C4-2B (cell line): Measurements from ENCODE around the gene LCN9.

Experiments used
- H3K27ac ChIP-seq: fragments of 450-650 bp; 2 replicates; pipeline ENCODE4 v1.5.1; 2017
- ZFX ChIP-seq: fragments of 450-650 bp; IDR thresholded peaks from 2 replicates; pipeline ENCODE4 v1.6.1; 2017
- TF ChIP-seq, protein P1 (sequence below): fragments of 450-650 bp; conservative IDR thresholded peaks from 2 replicates; pipeline ENCODE4 v1.5.1; 2017; ENCODE audit warnings: mild to moderate bottlenecking

The LCN9 gene

DNA sequence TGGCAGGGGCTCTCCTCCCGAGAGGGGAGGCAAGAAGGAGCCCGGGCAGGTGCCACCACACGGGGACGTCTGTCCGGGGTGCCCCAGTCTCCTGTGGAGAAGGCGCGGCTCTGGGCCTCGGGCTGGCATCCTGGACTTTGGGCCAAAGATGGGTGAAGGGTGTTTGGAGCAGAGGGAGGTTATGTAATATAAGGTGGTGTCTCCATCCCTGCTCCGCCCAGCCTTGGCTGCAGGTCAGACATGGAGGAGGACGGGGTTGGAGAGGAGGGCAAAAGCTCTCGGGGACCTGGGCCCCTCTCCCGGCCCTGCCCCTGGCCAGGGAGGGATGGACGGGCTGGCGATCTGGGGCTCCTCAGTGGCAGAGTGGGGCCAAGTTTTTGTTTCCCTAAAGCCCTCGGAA, 37.4 kb downstream of the LCN9 start:
- TF ChIP-seq, protein P1, sequence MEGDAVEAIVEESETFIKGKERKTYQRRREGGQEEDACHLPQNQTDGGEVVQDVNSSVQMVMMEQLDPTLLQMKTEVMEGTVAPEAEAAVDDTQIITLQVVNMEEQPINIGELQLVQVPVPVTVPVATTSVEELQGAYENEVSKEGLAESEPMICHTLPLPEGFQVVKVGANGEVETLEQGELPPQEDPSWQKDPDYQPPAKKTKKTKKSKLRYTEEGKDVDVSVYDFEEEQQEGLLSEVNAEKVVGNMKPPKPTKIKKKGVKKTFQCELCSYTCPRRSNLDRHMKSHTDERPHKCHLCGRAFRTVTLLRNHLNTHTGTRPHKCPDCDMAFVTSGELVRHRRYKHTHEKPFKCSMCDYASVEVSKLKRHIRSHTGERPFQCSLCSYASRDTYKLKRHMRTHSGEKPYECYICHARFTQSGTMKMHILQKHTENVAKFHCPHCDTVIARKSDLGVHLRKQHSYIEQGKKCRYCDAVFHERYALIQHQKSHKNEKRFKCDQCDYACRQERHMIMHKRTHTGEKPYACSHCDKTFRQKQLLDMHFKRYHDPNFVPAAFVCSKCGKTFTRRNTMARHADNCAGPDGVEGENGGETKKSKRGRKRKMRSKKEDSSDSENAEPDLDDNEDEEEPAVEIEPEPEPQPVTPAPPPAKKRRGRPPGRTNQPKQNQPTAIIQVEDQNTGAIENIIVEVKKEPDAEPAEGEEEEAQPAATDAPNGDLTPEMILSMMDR = no peak
- TF ChIP-seq ZFX = no peak
- no peak overlapping the region for H3K27ac ChIP-seq

DNA sequence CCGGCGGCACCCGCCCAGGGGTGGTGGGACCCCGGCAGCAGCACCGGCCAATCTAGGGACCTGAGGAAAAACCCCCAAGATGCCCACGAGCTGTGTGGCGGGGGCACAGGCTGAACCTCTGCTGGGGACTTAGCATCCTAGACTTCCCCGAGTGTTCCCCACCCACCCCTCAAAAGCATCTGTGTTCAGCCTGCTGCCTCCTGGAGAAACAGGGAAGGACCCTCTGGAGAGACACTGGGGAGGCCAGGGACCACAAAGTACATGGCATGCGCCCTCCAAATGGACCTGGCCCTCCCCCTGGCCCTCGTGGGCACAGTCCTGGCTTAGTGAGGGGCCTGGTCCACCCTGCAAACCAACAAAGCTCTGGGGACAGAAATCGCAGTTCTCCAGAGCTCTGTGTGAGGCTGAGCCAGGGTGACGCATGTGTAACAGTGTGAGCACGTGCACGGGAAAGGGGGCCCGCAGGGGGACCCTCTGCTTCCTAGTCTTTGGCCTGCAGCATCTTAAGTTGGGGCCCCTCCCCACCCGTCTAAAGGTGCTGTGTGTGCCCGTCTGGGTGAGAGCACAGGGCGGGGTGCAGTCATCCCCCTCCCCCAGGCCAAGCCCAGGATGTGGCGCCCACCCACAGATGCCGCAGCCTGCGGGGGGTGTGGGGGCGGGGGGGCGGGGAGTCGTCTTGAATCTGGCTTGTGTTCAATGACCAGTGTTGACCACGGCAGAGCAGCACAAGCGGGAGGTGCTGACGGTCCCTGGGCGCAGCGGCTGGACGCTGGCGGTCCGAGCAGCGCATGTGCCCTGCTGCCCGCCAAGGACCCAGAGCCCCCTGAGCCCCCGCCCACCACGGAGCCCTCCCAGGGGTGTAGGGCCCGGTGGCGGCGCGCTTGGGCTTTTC, 38.2 kb downstream of the LCN9 start:
- TF ChIP-seq, protein P1 = no peak
- TF ChIP-seq ZFX = no peak

DNA sequence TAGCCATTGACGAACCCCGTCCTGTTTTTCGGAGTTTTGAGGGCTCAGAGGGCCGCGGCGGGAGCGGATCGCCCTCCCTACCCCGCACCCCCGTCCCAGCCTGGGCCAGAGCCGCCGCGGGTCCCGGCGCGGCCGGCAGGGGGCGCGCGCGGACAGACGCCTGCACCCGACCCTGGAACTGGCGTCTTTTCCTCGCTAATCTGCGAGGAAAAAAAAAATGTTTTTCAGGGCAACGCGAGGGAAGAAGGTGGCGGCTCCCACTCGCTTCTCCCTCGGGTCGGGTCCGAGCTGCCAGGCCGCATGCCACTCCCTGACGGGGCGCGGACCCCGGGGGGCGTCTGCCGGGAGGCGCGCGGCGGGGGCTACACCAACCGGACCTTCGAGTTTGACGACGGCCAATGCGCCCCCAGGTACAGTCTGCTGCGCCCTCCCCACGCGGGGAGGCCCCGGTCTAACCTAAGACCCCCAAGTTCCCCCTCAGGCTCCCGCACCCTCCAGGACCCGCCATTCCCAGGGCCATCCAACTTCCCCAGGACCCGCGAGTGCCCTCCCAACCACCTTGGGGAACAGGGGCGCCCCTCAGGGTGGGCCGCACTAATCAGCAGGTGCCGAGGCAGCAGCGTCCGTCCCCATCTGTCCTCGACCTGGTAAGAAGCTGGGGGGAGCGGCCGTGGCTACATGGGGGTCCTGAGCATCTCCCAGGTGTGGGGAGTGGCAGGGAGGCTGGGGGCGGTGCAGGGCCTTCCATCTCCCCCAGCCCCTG, 39.0 kb downstream of the LCN9 start, which contains the start of gene KCNT1:
Gene KCNT1, plus strand, starts transcription at position 227 of the 763 bp plus-strand sequence. Its CDS starts 74 bp downstream, at position 301.
- H3K27ac ChIP-seq = no peak within 1 kb of the TSS
- TF ChIP-seq ZFX = no peak
- TF ChIP-seq, protein P1 = peak; percentile 97

More for the DNA sequence above, 38.2 kb downstream of the LCN9 start:
- H3K27ac ChIP-seq = no peak overlapping the region

- TF ChIP-seq, protein P1 = no peak
- no peak for TF ChIP-seq ZFX
- H3K27ac ChIP-seq = no peak overlapping the region
Measured at GRCh38 chr9:135703726-135704125, 40.6 kb downstream of the LCN9 start.

DNA sequence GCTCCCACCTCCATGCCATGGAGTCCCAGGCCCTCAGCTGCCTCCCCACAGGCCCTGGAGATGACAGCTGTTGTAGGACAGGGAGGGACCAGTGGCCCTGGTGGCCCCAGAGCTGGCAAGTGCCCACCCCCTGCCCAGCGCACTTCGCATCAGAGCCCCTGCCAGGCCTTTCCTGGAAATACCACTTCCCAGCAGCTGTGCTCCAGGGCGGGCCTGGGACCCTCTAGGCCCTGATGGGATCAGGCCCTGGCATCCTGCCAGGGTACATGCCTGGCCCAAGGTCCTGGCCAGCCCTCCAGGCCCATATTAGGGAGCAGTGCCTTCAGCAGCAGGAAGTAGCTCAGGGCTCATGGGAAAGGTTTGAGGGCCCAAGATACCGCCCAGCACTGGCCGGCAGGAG, 41.4 kb downstream of the LCN9 start:
- H3K27ac ChIP-seq = no peak overlapping the region
- no peak for TF ChIP-seq ZFX

DNA sequence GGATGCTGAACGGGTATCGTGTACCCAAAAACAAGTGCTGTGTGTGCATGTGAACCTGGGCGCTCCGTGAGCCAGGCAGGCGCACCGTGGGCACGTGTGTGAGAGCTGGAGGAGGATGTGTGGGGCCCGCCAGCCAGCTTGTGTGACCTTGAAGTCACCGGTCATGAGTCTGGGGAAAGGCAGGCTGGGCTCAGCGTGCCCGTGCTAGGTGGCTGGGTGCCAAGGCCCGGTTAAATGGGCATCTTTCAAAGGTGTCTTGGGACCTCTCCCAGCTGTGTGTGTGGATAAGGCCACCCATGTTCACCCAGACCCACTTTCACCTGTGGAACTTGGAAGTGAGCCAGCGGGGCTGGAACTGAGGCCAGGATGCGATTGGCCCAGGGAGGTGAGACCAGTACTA, 42.3 kb downstream of the LCN9 start:
- TF ChIP-seq ZFX = no peak
- TF ChIP-seq, protein P1 = no peak
- H3K27ac ChIP-seq = no peak overlapping the region

DNA sequence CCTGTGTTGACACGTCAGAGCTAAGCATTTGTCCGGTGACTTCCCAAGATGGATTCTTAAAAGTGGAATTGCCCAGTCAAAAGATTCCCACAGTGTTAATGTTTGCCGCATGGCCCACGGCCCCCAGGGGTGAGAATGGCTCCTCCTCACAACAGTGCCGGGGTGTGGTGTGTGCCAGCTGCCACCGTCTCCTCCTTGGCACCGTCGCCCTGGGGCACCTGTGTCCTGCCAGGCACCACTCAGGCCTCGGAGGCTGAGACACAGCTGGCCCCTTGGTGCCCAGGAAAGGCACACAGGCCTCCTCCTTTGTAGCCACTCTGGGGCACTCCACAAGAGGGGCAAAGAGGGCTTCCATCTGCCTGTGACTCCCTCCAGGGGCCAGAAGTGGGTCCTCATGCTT, 43.2 kb downstream of the LCN9 start:
- TF ChIP-seq, protein P1 = no peak
- TF ChIP-seq ZFX = no peak
- no peak overlapping the region for H3K27ac ChIP-seq
